Measurements from ENCODE around the gene MAGED4.
"Not testable (repeated sequence)": the region's sequence is repeated elsewhere in the genome, so short reads cannot be mapped to it uniquely, and the experiment has no call there.

GRCh38 chrX:52184440-52185077, at the start of gene MAGED4:
- TF ChIP-seq TARDBP (IDR thresholded peaks at IDR 0.05); ZNF384 (IDR thresholded peaks at IDR 0.05); BHLHE40 (IDR thresholded peaks at IDR 0.05; ENCODE audit: borderline replicate concordance); FOXM1 (IDR thresholded peaks at IDR 0.05; ENCODE audit: borderline replicate concordance); HDGF (IDR thresholded peaks at IDR 0.05; ENCODE audit: borderline replicate concordance); L3MBTL2 (conservative IDR thresholded peaks at IDR 0.05); SUZ12 (IDR thresholded peaks at IDR 0.05): not testable (repeated sequence)

All from HEK293T (cell line).